Peyer's patch (tissue), 4 donors: ENCODE measurements around the gene BCAS3.

Experiments used
- POLR2A ChIP-seq, 2 donors: fragments of 450-650 bp; IDR thresholded peaks; one replicate each; pipeline ENCODE4 v1.5.1; 2017; ENCODE audit warnings: antibody characterized with exemption in 2 of 2, mild to moderate bottlenecking in 2 of 2, moderate library complexity in 2 of 2
- TF ChIP-seq, protein P1 (sequence below), 6 experiments: fragments of 450-650 bp in 4 of 6; fragments of 200-600 bp in 2 of 6; sonication (generic) in 1 of 6; IDR thresholded peaks; one replicate each; pipeline ENCODE4 v1.5.1; 2017 to 2019; ENCODE audit warnings: antibody characterized with exemption in 6 of 6, mild to moderate bottlenecking in 3 of 6, moderate library complexity in 1 of 6

- TF ChIP-seq, protein P1, sequence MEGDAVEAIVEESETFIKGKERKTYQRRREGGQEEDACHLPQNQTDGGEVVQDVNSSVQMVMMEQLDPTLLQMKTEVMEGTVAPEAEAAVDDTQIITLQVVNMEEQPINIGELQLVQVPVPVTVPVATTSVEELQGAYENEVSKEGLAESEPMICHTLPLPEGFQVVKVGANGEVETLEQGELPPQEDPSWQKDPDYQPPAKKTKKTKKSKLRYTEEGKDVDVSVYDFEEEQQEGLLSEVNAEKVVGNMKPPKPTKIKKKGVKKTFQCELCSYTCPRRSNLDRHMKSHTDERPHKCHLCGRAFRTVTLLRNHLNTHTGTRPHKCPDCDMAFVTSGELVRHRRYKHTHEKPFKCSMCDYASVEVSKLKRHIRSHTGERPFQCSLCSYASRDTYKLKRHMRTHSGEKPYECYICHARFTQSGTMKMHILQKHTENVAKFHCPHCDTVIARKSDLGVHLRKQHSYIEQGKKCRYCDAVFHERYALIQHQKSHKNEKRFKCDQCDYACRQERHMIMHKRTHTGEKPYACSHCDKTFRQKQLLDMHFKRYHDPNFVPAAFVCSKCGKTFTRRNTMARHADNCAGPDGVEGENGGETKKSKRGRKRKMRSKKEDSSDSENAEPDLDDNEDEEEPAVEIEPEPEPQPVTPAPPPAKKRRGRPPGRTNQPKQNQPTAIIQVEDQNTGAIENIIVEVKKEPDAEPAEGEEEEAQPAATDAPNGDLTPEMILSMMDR (IDR thresholded peaks at IDR 0.05) = no peak
- TF ChIP-seq POLR2A (IDR thresholded peaks at IDR 0.05) = no peak
Measured at GRCh38 chr17:61206922-61207321, 529.3 kb downstream of the BCAS3 start.
